DOHH2 (cell line): ENCODE measurements around the gene OR4D9.

Experiments used
- H3F3A ChIP-seq: fragments of 200-600 bp; sonication (generic), shearing (Covaris generic); 2 replicates; pipeline ENCODE4 v1.6.0; 2016; ENCODE audit warnings: antibody characterized with exemption, mild to moderate bottlenecking; ENCODE audit not compliant: control insufficient read depth, insufficient read depth
- H3K27ac ChIP-seq: fragments of 200-600 bp; sonication (generic); 2 replicates; pipeline ENCODE4 v1.5.1; 2014; ENCODE audit warnings: low read depth, mild to moderate bottlenecking, low read length, moderate library complexity
- H3K27me3 ChIP-seq: fragments of 200-600 bp; sonication (generic); 2 replicates; pipeline ENCODE4 v1.6.1; 2014; ENCODE audit warnings: mild to moderate bottlenecking, low read length, mixed read lengths; ENCODE audit not compliant: control insufficient read depth
- H3K36me3 ChIP-seq: fragments of 200-600 bp; sonication (generic); 2 replicates; pipeline ENCODE4 v1.6.1; 2014; ENCODE audit warnings: mild to moderate bottlenecking, low read length, moderate library complexity, mixed read lengths; ENCODE audit not compliant: control insufficient read depth
- H3K4me1 ChIP-seq: fragments of 200-600 bp; sonication (generic); 2 replicates; pipeline ENCODE4 v1.6.1; 2014; ENCODE audit warnings: mild to moderate bottlenecking, low read length, mixed read lengths; ENCODE audit not compliant: control insufficient read depth
- H3K4me2 ChIP-seq: fragments of 200-600 bp; sonication (generic); 2 replicates; pipeline ENCODE4 v1.6.0; 2014; ENCODE audit warnings: mild to moderate bottlenecking, low read length, moderate library complexity
- H3K4me3 ChIP-seq: fragments of 200-600 bp; sonication (generic); 2 replicates; pipeline ENCODE4 v1.5.1; 2014; ENCODE audit warnings: mild to moderate bottlenecking, low read length, mixed read lengths
- H3K79me2 ChIP-seq: fragments of 200-600 bp; sonication (generic); 2 replicates; pipeline ENCODE4 v1.6.1; 2014; ENCODE audit warnings: mild to moderate bottlenecking, low read length, mixed read lengths; ENCODE audit not compliant: control insufficient read depth
- H3K9me2 ChIP-seq: fragments of 200-600 bp; sonication (generic); replicated peaks from 2 replicates; pipeline ENCODE4 v1.6.1; 2014; ENCODE audit warnings: mild to moderate bottlenecking, low read length, mixed read lengths; ENCODE audit not compliant: control insufficient read depth
- H3K9me3 ChIP-seq: fragments of 200-600 bp; sonication (generic); 2 replicates; pipeline ENCODE4 v1.6.1; 2014; ENCODE audit warnings: antibody characterized with exemption, low read length, mixed read lengths; ENCODE audit not compliant: control insufficient read depth, insufficient read depth
- H4K20me1 ChIP-seq: fragments of 200-600 bp; sonication (generic); 2 replicates; pipeline ENCODE4 v1.6.0; 2014; ENCODE audit warnings: low read depth, mild to moderate bottlenecking, antibody characterized with exemption, low read length, moderate library complexity; ENCODE audit not compliant: control insufficient read depth, insufficient read depth
- CTCF ChIP-seq: fragments of 200-600 bp; sonication (generic); IDR thresholded peaks from one replicate; pipeline ENCODE4 v1.5.1; 2014; ENCODE audit warnings: antibody characterized with exemption, mild to moderate bottlenecking, low read depth, low read length; ENCODE audit not compliant: poor library complexity, severe bottlenecking
- EZH2phosphoT487 ChIP-seq: fragments of 200-600 bp; sonication (generic); IDR thresholded peaks from 2 replicates; pipeline ENCODE4 v1.6.1; 2017; ENCODE audit warnings: borderline replicate concordance, mild to moderate bottlenecking, antibody characterized with exemption, low read length, moderate library complexity, mixed read lengths

Gene OR4D9

GRCh38 chr11:59552844-59553243, 41.5 kb downstream of the OR4D9 start:
- Histone ChIP-seq H3K9me2 (no peaks in the 10 kb centered on the region), H3F3A (peaks cover 29% of the 10 kb centered on the region), H3K4me2 (no peak overlapping the region), H3K4me3 (no peak overlapping the region), H3K27me3 (no peaks in the 10 kb centered on the region), H3K27ac (no peak overlapping the region), H3K36me3 (no peaks in the 10 kb centered on the region), H4K20me1 (no peaks in the 10 kb centered on the region), H3K79me2 (no peaks in the 10 kb centered on the region), H3K4me1 (peaks cover 43% of the 10 kb centered on the region), H3K9me3 (no peaks in the 10 kb centered on the region)
- no peak for TF ChIP-seq EZH2phosphoT487
- no peak for TF ChIP-seq CTCF

- H3K36me3 ChIP-seq = no peaks in the 10 kb centered on the region
- peaks cover 32% of the 10 kb centered on the region for H3F3A ChIP-seq
- no peaks in the 10 kb centered on the region for H4K20me1 ChIP-seq
- H3K27me3 ChIP-seq = no peaks in the 10 kb centered on the region
- peaks cover 48% of the 10 kb centered on the region for H3K4me1 ChIP-seq
- no peak overlapping the region for H3K27ac ChIP-seq
- no peak overlapping the region for H3K4me2 ChIP-seq
- no peaks in the 10 kb centered on the region for H3K9me2 ChIP-seq
- H3K9me3 ChIP-seq = no peaks in the 10 kb centered on the region
- TF ChIP-seq EZH2phosphoT487 = no peak
- H3K79me2 ChIP-seq = no peaks in the 10 kb centered on the region
- no peak overlapping the region for H3K4me3 ChIP-seq
Measured at GRCh38 chr11:59553323-59553722, 42.0 kb downstream of the OR4D9 start.

GRCh38 chr11:59555601-59556114, 44.3 kb downstream of the OR4D9 start:
- Histone ChIP-seq H3K79me2 (no peaks in the 10 kb centered on the region), H3K9me3 (no peaks in the 10 kb centered on the region), H4K20me1 (no peaks in the 10 kb centered on the region), H3K36me3 (peaks cover 3% of the 10 kb centered on the region; the same call in 1 of the 2 replicates), H3K4me3 (peak overlapping the region; percentile 73), H3K4me2 (peak overlapping the region; percentile 78), H3K4me1 (peaks cover 46% of the 10 kb centered on the region), H3F3A (peaks cover 29% of the 10 kb centered on the region), H3K27ac (no peak overlapping the region), H3K27me3 (no peaks in the 10 kb centered on the region), H3K9me2 (no peaks in the 10 kb centered on the region)
- TF ChIP-seq EZH2phosphoT487 (no peak), CTCF (no peak)

- H3K27me3 ChIP-seq = no peaks in the 10 kb centered on the region
- H3K9me2 ChIP-seq = no peaks in the 10 kb centered on the region
- H3K36me3 ChIP-seq = peaks cover 3% of the 10 kb centered on the region; the same call in 1 of the 2 replicates
- no peaks in the 10 kb centered on the region for H4K20me1 ChIP-seq
- H3K79me2 ChIP-seq = no peaks in the 10 kb centered on the region
- no peaks in the 10 kb centered on the region for H3K9me3 ChIP-seq
- H3K4me2 ChIP-seq = peak overlapping the region; percentile 78
- H3F3A ChIP-seq = peaks cover 25% of the 10 kb centered on the region
- TF ChIP-seq EZH2phosphoT487 (no peak), CTCF (no peak)
- H3K4me1 ChIP-seq = peaks cover 51% of the 10 kb centered on the region
- peak overlapping the region; percentile 73 for H3K4me3 ChIP-seq
- H3K27ac ChIP-seq = no peak overlapping the region
Measured at GRCh38 chr11:59556115-59556916, 45.0 kb downstream of the OR4D9 start.
